HEK293 (cell line): ENCODE data around the gene FAM171A2.

Experiments
- CTCF ChIA-PET: fragments of 350-600 bp; formaldehyde crosslinking; extraction: SDS; loops from one replicate; lab custom pipeline; 2021; ENCODE audit warnings: antibody characterized with exemption; lab: Yijun Ruan, JAX
- POLR2A ChIA-PET: fragments of 300-600 bp; formaldehyde crosslinking; extraction: SDS; loops from one replicate; lab custom pipeline; 2020; ENCODE audit warnings: antibody characterized with exemption, inconsistent platforms; lab: Yijun Ruan, JAX
- H3K27ac ChIP-seq: fragments of 200-500 bp; sonication (Bioruptor generic); 2 replicates; pipeline ENCODE4 v1.5.1; 2014; ENCODE audit warnings: low read depth, low read length, control low read depth, inconsistent platforms; ENCODE audit errors: extremely low read depth
- H3K36me3 ChIP-seq, 2 experiments: fragments of 200-500 bp in 1 of 2; sonication (Bioruptor generic) in 1 of 2; 1 replicate in 1 of 2; 2 replicates in 1 of 2; pipeline ENCODE4 v1.5.1; 2014 to 2017; ENCODE audit warnings: inconsistent platforms in 2 of 2, low read length in 2 of 2; ENCODE audit not compliant: control insufficient read depth in 2 of 2, insufficient read depth in 1 of 2
- H3K4me1 ChIP-seq: fragments of 200-500 bp; sonication (Bioruptor generic); 2 replicates; pipeline ENCODE4 v1.5.1; 2014; ENCODE audit warnings: mild to moderate bottlenecking, low read length, inconsistent platforms; ENCODE audit not compliant: control insufficient read depth, insufficient read depth
- H3K4me3 ChIP-seq: 2 replicates; pipeline ENCODE4 v1.5.1; 2011; ENCODE audit warnings: low read depth, mild to moderate bottlenecking, control low read depth, low read length, moderate library complexity
- H3K9me3 ChIP-seq: fragments of 200-500 bp; sonication (Bioruptor generic); 2 replicates; pipeline ENCODE4 v1.5.1; 2014; ENCODE audit warnings: low read depth, low read length, inconsistent platforms; ENCODE audit not compliant: control insufficient read depth, insufficient read depth
- GLIS1 ChIP-seq: fragments of 450-650 bp; formaldehyde crosslinking; IDR thresholded peaks from 2 replicates; pipeline ENCODE4 v1.5.1; 2016; ENCODE audit warnings: missing biosample characterization, missing genetic modification characterization
- KLF7 ChIP-seq: fragments of 450-650 bp; formaldehyde crosslinking; IDR thresholded peaks from 2 replicates; pipeline ENCODE4 v1.5.1; 2016; ENCODE audit warnings: missing biosample characterization, missing genetic modification characterization, borderline replicate concordance
- PRDM1 ChIP-seq: fragments of 450-650 bp; formaldehyde crosslinking; IDR thresholded peaks from 2 replicates; pipeline ENCODE4; 2016; ENCODE audit warnings: missing biosample characterization, missing genetic modification characterization
- SETDB1 ChIP-seq: IDR thresholded peaks from one replicate; pipeline ENCODE4 v1.6.1; 2017; ENCODE audit warnings: mild to moderate bottlenecking, low read length, moderate library complexity, mixed read lengths; ENCODE audit not compliant: insufficient read length
- TRIM28 ChIP-seq: IDR thresholded peaks from 2 replicates; pipeline ENCODE4 v1.6.1; 2011; ENCODE audit warnings: low read length, control low read depth, borderline replicate concordance
- ZBTB7A ChIP-seq: fragments of 450-650 bp; formaldehyde crosslinking; IDR thresholded peaks from 2 replicates; pipeline ENCODE4 v1.5.1; 2016; ENCODE audit warnings: low read depth, missing biosample characterization, missing genetic modification characterization
- ZFHX2 ChIP-seq: fragments of 450-650 bp; formaldehyde crosslinking; conservative IDR thresholded peaks from 2 replicates; pipeline ENCODE4 v1.5.1; 2016; ENCODE audit warnings: missing biosample characterization, missing genetic modification characterization
- ZIC2 ChIP-seq: fragments of 450-650 bp; formaldehyde crosslinking; IDR thresholded peaks from 2 replicates; pipeline ENCODE4 v1.5.1; 2016; ENCODE audit warnings: missing biosample characterization, missing genetic modification characterization
- ZNF114 ChIP-seq: fragments of 450-650 bp; formaldehyde crosslinking; IDR thresholded peaks from 2 replicates; pipeline ENCODE4 v1.5.0; 2017; ENCODE audit warnings: missing biosample characterization, missing genetic modification characterization
- ZNF202 ChIP-seq: fragments of 450-650 bp; formaldehyde crosslinking; IDR thresholded peaks from 2 replicates; pipeline ENCODE4 v1.5.1; 2016; ENCODE audit warnings: missing biosample characterization, missing genetic modification characterization, borderline replicate concordance
- ZNF221 ChIP-seq: fragments of 450-650 bp; formaldehyde crosslinking; IDR thresholded peaks from 2 replicates; pipeline ENCODE4 v1.5.1; 2017; ENCODE audit warnings: missing biosample characterization, missing genetic modification characterization, borderline replicate concordance
- ZNF324 ChIP-seq: fragments of 450-650 bp; formaldehyde crosslinking; IDR thresholded peaks from 2 replicates; pipeline ENCODE4 v1.5.1; 2016; ENCODE audit warnings: missing biosample characterization, missing genetic modification characterization
- ZNF354C ChIP-seq: fragments of 450-650 bp; formaldehyde crosslinking; IDR thresholded peaks from 2 replicates; pipeline ENCODE4 v1.5.1; 2016; ENCODE audit warnings: missing biosample characterization, missing genetic modification characterization, low read depth, borderline replicate concordance
- ZNF366 ChIP-seq: fragments of 450-650 bp; formaldehyde crosslinking; conservative IDR thresholded peaks from 2 replicates; pipeline ENCODE4 v1.5.1; 2016; ENCODE audit warnings: missing biosample characterization, missing genetic modification characterization
- ZNF416 ChIP-seq: fragments of 450-650 bp; formaldehyde crosslinking; IDR thresholded peaks from 2 replicates; pipeline ENCODE4 v1.5.1; 2016; ENCODE audit warnings: missing biosample characterization, missing genetic modification characterization
- ZNF529 ChIP-seq: fragments of 450-650 bp; formaldehyde crosslinking; IDR thresholded peaks from 2 replicates; pipeline ENCODE4 v1.5.1; 2017; ENCODE audit warnings: missing genetic modification characterization, missing biosample characterization; ENCODE audit not compliant: insufficient replicate concordance
- ZNF549 ChIP-seq: fragments of 450-650 bp; IDR thresholded peaks from 2 replicates; pipeline ENCODE4 v1.5.1; 2018; ENCODE audit warnings: missing biosample characterization, missing genetic modification characterization, mild to moderate bottlenecking, inconsistent platforms, moderate library complexity
- ZNF571 ChIP-seq: fragments of 450-650 bp; formaldehyde crosslinking; IDR thresholded peaks from 2 replicates; pipeline ENCODE4 v1.5.0; 2017; ENCODE audit warnings: missing biosample characterization, missing genetic modification characterization
- ZNF600 ChIP-seq: fragments of 450-650 bp; formaldehyde crosslinking; IDR thresholded peaks from 2 replicates; pipeline ENCODE4 v1.5.1; 2016; ENCODE audit warnings: missing biosample characterization, missing genetic modification characterization
- ZNF670 ChIP-seq: fragments of 450-650 bp; formaldehyde crosslinking; IDR thresholded peaks from 2 replicates; pipeline ENCODE4 v1.5.1; 2016; ENCODE audit warnings: missing biosample characterization, missing genetic modification characterization, low read depth
- TF ChIP-seq, protein P1 (sequence below): fragments of 450-650 bp; formaldehyde crosslinking; IDR thresholded peaks from 2 replicates; pipeline ENCODE4 v1.5.1; 2016; ENCODE audit warnings: missing biosample characterization, missing genetic modification characterization
- TF ChIP-seq, protein P2 (sequence below): fragments of 450-650 bp; formaldehyde crosslinking; IDR thresholded peaks from 2 replicates; pipeline ENCODE4 v1.5.1; 2016; ENCODE audit warnings: missing biosample characterization, missing genetic modification characterization
- TF ChIP-seq, protein P3 (sequence below): fragments of 450-650 bp; IDR thresholded peaks from 2 replicates; pipeline ENCODE4 v1.5.1; 2018; ENCODE audit warnings: missing biosample characterization, missing genetic modification characterization

Gene FAM171A2

DNA sequence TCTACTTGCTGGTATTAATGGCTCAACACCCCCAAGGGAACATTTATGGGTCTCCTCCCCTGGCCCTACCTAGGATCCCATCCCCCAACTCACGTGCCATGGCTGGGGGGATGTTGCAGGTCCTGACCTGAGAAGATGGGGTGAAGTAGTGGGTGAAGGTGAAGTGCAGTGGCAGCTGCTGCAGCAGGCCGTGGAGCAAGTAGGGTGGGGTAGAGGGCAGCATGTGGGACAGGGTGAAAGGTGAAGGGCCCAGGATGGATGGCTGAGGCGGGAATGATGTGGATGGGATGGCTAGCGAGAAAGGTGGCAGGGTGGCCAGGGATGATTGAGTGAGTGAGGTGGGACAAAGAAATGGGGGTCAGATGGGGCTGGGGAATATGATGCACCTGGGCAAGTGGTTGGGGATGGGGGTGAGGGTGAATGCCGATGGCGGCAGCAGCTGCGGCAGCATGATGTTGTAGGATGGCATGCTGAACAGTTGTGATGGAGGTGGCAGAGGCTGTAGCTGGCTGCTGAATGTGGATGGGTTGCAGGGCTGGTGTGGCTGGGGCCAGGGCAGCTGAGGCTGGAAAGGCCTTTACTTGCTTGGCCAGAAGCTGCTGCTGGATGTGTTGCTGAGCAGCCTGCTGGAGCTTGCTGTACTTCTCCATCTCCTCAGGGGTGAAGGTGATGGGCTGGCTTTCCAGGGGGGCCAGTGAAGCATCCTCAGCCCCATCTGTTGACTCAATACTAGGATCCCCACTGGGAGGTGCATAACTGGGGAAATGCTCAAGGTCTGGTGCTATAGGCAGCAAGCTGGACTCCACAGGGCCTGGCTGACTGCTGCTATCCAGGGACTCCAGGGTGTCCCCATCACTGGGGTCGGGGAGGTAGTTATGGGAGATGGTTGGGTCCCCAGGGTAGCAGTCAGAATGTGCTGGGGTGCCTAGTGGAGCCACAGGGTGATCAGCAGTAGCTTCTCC is 34.1 kb upstream of the FAM171A2 start:
- POLR2A ChIA-PET = no interaction called here
- H3K4me3 ChIP-seq = no peak overlapping the region
- H3K36me3 ChIP-seq = peaks cover 27 to 62% of the 10 kb centered on the region in 2 experiments
- TF ChIP-seq PRDM1 (no peak), KLF7 (tag by site-specific recombination) (no peak), ZNF366 (no peak), ZNF416 (tag by site-specific recombination) (no peak), ZNF221 (tag by site-specific recombination) (no peak), SETDB1 (no peak), ZNF670 (tag by site-specific recombination) (no peak), ZNF202 (tag by site-specific recombination) (no peak), ZNF114 (tag by site-specific recombination) (no peak), ZNF324 (tag by site-specific recombination) (no peak), ZIC2 (tag by site-specific recombination) (peak; percentile 71), ZBTB7A (tag by site-specific recombination) (no peak), ZNF529 (tag by site-specific recombination) (no peak), ZNF571 (tag by site-specific recombination) (no peak), ZNF354C (tag by site-specific recombination) (no peak), TRIM28 (no peak), GLIS1 (tag by site-specific recombination) (peak; percentile 39; the same call in 1 of the 2 replicates), ZNF549 (tag by site-specific recombination) (no peak), ZFHX2 (tag by site-specific recombination) (no peak), ZNF600 (tag by site-specific recombination) (peak; percentile 38; the same call in 1 of the 2 replicates)
- TF ChIP-seq, protein P1, sequence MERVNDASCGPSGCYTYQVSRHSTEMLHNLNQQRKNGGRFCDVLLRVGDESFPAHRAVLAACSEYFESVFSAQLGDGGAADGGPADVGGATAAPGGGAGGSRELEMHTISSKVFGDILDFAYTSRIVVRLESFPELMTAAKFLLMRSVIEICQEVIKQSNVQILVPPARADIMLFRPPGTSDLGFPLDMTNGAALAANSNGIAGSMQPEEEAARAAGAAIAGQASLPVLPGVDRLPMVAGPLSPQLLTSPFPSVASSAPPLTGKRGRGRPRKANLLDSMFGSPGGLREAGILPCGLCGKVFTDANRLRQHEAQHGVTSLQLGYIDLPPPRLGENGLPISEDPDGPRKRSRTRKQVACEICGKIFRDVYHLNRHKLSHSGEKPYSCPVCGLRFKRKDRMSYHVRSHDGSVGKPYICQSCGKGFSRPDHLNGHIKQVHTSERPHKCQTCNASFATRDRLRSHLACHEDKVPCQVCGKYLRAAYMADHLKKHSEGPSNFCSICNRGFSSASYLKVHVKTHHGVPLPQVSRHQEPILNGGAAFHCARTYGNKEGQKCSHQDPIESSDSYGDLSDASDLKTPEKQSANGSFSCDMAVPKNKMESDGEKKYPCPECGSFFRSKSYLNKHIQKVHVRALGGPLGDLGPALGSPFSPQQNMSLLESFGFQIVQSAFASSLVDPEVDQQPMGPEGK (tag by site-specific recombination) = 0 out of 2 replicates have a peak, but pooled peaks have one; percentile 13
- TF ChIP-seq, protein P2, sequence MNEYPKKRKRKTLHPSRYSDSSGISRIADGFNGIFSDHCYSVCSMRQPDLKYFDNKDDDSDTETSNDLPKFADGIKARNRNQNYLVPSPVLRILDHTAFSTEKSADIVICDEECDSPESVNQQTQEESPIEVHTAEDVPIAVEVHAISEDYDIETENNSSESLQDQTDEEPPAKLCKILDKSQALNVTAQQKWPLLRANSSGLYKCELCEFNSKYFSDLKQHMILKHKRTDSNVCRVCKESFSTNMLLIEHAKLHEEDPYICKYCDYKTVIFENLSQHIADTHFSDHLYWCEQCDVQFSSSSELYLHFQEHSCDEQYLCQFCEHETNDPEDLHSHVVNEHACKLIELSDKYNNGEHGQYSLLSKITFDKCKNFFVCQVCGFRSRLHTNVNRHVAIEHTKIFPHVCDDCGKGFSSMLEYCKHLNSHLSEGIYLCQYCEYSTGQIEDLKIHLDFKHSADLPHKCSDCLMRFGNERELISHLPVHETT (tag by site-specific recombination) = no peak
- TF ChIP-seq, protein P3, sequence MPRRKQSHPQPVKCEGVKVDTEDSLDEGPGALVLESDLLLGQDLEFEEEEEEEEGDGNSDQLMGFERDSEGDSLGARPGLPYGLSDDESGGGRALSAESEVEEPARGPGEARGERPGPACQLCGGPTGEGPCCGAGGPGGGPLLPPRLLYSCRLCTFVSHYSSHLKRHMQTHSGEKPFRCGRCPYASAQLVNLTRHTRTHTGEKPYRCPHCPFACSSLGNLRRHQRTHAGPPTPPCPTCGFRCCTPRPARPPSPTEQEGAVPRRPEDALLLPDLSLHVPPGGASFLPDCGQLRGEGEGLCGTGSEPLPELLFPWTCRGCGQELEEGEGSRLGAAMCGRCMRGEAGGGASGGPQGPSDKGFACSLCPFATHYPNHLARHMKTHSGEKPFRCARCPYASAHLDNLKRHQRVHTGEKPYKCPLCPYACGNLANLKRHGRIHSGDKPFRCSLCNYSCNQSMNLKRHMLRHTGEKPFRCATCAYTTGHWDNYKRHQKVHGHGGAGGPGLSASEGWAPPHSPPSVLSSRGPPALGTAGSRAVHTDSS (tag by site-specific recombination) = no peak
- TF ChIP-seq, all 188 proteins: peak for 4
- CTCF ChIA-PET = interaction anchor here (1.2 to 2.3 kb wide), 4 partner anchors 31 to 126 kb away, joined by 3 to 7 read pairs (median 4); no protein-coding TSS in a partner anchor
- Histone ChIP-seq H3K4me1 (no peaks in the 10 kb centered on the region), H3K27ac (no peak overlapping the region), H3K9me3 (no peaks in the 10 kb centered on the region)
